ENCODE results near the gene IL22RA2.

The IL22RA2 gene

GRCh38 chr6:137165375-137166246 lies 7.8 kb downstream of the IL22RA2 start:
- DNase-seq, result no peak

GRCh38 chr6:137163732-137164318 lies 9.6 kb downstream of the IL22RA2 start:
- DNase-seq, result no peak

- DNase-seq, result no peak
These were observed 10.6 kb downstream of the IL22RA2 start for GRCh38 chr6:137162692-137163306.

GRCh38 chr6:137161949-137162348 lies 11.5 kb downstream of the IL22RA2 start:
- no peak for DNase-seq

- no peak for DNase-seq
These were observed 12.7 kb downstream of the IL22RA2 start for GRCh38 chr6:137160763-137161162.

- no peak for DNase-seq
These were observed 13.5 kb downstream of the IL22RA2 start for GRCh38 chr6:137159912-137160311.

GRCh38 chr6:137157601-137158000 lies 15.8 kb downstream of the IL22RA2 start:
- no peak for DNase-seq

- DNase-seq, result no peak
These were observed 16.8 kb downstream of the IL22RA2 start for GRCh38 chr6:137156650-137157049.

- DNase-seq, result no peak
These were observed 17.6 kb downstream of the IL22RA2 start for GRCh38 chr6:137155830-137156229.

GRCh38 chr6:137150072-137150471 lies 23.4 kb downstream of the IL22RA2 start:
- no peak for DNase-seq

- DNase-seq, result no peak
These were observed 24.4 kb downstream of the IL22RA2 start for GRCh38 chr6:137149035-137149393.

- DNase-seq, result no peak
These were observed 25.0 kb downstream of the IL22RA2 start for GRCh38 chr6:137148306-137149034.

GRCh38 chr6:137147195-137147594 lies 26.2 kb downstream of the IL22RA2 start:
- DNase-seq, result no peak

GRCh38 chr6:137146206-137146605 lies 27.2 kb downstream of the IL22RA2 start:
- no peak for DNase-seq

GRCh38 chr6:137145421-137145820 lies 28.0 kb downstream of the IL22RA2 start:
- DNase-seq, result no peak

GRCh38 chr6:137136065-137136464 lies 37.4 kb downstream of the IL22RA2 start:
- no peak for DNase-seq

GRCh38 chr6:137134483-137134882 lies 39.0 kb downstream of the IL22RA2 start:
- DNase-seq, result no peak

GRCh38 chr6:137133122-137133521 lies 40.3 kb downstream of the IL22RA2 start:
- no peak for DNase-seq

GRCh38 chr6:137126875-137127485 lies 46.5 kb downstream of the IL22RA2 start:
- DNase-seq, result no peak

- DNase-seq, result no peak
These were observed 50.4 kb downstream of the IL22RA2 start for GRCh38 chr6:137123078-137123477.

GRCh38 chr6:137122612-137123011 lies 50.8 kb downstream of the IL22RA2 start:
- DNase-seq, result no peak

GRCh38 chr6:137121401-137121997 lies 51.9 kb downstream of the IL22RA2 start:
- DNase-seq, result no peak

- DNase-seq, result no peak
These were observed 52.7 kb downstream of the IL22RA2 start for GRCh38 chr6:137120748-137121147.

All from COR-L47 (cell line).